HG02642 (cell line): Measurements from ENCODE around the gene ZBTB1.
"Not testable (repeated sequence)": the region's sequence is repeated elsewhere in the genome, so short reads cannot be mapped to it uniquely, and the experiment has no call there.

Experiments used
- ATAC-seq: cut with Tn5 transposase; IDR thresholded peaks from one replicate; pipeline ENCODE4 v1.9.1; 2021; ENCODE audit warnings: mild to moderate bottlenecking; ENCODE audit not compliant: unreplicated experiment, poor library complexity

Gene ZBTB1

DNA sequence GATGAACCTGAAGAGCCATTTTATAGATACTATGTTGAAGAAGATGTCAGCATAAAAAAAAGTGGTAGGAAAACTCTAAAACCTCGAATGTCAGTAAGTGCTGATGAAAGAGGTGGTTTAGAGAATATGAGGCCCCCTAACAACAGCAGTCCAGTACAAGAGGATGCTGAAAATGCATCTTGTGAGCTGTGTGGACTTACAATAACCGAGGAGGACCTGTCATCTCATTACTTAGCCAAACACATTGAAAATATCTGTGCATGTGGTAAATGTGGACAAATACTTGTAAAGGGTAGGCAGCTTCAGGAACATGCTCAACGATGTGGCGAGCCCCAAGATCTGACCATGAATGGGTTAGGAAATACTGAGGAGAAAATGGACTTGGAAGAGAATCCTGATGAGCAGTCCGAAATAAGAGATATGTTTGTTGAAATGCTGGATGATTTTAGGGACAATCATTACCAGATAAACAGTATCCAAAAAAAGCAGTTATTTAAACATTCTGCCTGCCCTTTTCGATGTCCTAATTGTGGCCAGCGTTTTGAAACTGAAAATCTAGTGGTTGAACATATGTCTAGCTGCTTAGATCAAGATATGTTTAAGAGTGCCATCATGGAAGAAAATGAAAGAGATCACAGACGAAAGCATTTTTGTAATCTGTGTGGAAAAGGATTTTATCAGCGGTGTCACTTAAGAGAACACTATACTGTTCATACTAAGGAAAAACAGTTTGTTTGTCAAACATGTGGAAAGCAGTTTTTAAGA, 18.2 kb downstream of the ZBTB1 start:
- ATAC-seq = no peak

- no peak for ATAC-seq
Observed at GRCh38 chr14:64525354-64525753, 20.8 kb downstream of the ZBTB1 start.

DNA sequence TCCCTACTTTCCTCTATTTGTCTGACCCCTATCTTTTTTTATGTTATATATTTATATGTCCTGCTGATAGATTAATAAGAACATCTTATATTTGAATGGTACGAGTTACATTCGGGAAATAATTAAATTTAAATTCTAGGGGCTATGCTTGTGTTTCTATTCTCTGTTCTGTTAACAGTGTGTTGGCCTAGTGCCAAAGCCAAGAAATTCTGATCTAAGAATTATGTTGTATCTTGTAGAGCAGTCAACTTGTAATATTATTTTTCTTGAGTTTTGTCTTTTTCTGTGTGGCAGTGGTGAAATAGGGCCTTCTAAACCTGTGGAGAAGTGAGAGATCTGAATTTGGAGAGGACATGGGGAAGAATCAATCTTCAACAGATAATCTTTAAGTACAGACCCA, 27.0 kb downstream of the ZBTB1 start:
- no peak for ATAC-seq

- ATAC-seq = no peak
Observed at GRCh38 chr14:64536488-64537245, 32.1 kb downstream of the ZBTB1 start.

DNA sequence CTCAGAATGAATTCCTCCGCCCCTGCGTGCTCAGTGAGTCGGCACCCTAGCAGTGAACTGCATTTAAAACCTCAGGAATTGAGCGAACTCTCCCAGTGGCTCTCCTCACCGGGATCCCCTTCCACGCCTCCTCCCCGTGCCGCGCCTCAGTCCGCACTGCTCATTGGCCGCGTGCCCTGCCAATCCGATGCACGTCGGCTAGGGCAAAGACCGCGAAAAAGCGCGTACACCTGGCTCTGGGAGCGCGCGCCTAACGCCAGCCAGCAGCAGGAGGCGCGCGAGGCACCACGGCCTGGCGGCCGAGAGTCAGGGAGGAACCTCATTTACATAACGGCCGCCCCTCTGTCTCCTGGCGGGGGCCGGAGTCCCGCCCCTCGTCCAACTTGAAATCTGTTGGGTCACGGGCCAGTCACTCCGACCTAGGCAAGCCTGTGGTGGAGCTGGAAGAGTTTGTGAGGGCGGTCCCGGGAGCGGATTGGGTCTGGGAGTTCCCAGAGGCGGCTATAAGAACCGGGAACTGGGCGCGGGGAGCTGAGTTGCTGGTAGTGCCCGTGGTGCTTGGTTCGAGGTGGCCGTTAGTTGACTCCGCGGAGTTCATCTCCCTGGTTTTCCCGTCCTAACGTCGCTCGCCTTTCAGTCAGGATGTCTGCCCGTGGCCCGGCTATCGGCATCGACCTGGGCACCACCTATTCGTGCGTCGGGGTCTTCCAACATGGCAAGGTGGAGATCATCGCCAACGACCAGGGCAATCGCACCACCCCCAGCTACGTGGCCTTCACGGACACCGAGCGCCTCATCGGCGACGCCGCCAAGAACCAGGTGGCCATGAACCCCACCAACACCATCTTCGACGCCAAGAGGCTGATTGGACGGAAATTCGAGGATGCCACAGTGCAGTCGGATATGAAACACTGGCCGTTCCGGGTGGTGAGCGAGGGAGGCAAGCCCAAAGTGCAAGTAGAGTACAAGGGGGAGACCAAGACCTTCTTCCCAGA, 35.9 kb downstream of the ZBTB1 start, which contains the start of gene HSPA2:
TSS of gene HSPA2 (plus strand) at position 534 of the 995 bp plus-strand sequence. CDS start at position 643, 109 bp downstream.
- ATAC-seq = peak; percentile 95

GRCh38 chr14:64541261-64541971, 36.8 kb downstream of the ZBTB1 start:
- no peak for ATAC-seq

DNA sequence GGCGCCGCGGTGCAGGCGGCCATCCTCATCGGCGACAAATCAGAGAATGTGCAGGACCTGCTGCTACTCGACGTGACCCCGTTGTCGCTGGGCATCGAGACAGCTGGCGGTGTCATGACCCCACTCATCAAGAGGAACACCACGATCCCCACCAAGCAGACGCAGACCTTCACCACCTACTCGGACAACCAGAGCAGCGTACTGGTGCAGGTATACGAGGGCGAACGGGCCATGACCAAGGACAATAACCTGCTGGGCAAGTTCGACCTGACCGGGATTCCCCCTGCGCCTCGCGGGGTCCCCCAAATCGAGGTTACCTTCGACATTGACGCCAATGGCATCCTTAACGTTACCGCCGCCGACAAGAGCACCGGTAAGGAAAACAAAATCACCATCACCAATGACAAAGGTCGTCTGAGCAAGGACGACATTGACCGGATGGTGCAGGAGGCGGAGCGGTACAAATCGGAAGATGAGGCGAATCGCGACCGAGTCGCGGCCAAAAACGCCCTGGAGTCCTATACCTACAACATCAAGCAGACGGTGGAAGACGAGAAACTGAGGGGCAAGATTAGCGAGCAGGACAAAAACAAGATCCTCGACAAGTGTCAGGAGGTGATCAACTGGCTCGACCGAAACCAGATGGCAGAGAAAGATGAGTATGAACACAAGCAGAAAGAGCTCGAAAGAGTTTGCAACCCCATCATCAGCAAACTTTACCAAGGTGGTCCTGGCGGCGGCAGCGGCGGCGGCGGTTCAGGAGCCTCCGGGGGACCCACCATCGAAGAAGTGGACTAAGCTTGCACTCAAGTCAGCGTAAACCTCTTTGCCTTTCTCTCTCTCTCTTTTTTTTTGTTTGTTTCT, 37.6 kb downstream of the ZBTB1 start:
- no peak for ATAC-seq

- no peak for ATAC-seq
Observed at GRCh38 chr14:64542836-64543201, 38.2 kb downstream of the ZBTB1 start.

DNA sequence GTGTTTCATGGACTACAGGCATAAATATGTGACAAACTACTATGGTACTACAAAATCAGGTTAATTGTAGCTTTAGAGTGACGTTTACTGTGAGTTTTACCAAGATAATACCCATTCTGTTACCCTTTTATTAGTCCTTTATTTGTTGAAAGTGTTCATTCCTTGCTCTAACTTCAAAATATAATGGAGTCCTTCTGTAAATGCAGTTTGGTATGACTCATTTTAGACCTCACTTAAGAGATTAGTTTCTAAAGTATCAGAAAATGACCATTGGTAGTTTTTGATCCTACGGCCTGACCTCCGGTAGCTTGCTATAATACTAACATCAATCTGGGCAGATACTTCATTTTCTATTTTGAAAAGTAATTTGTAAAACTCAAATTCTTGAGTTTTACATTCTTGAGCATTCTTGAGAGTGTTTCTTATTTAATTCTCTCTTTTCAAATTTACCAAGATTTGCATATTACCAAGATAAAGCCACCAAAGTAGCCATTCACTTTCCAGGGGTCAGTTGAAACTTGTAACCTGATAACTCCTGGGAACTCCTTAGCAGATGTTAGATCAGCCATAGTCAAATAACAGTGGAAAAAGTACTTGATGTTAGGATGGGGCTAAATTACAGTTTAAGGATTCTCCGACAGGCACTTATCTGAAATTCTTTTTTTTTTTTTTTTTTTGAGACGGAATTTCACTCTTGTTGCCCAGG, 40.2 kb downstream of the ZBTB1 start:
- no peak for ATAC-seq

DNA sequence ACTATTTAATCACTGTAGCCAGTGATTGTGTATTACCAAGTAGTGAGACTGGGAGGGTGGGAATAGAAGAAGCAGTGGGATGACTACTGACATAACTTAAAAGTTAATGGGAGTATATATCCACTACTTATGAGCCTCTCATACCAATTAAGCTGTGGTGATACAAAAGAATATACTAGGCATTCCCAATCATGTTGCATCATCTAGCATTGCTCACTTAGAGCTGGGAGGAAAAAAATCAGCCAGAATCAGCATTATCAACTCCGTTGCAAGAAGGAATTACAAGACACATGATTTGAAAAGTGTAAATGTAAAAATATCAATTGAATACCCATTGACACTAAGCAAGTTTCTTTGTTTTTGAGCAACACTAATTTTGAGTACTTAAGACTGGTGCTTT, 44.4 kb downstream of the ZBTB1 start:
- no peak for ATAC-seq

- peak; percentile 63 for ATAC-seq
Observed at GRCh38 chr14:64549791-64550620, 45.4 kb downstream of the ZBTB1 start, which contains the start of gene PPP1R36. Gene PPP1R36 (plus strand): TSS chr14:64549961. CDS start chr14:64549998, 37 bp downstream.

GRCh38 chr14:64550621-64551333, 46.2 kb downstream of the ZBTB1 start:
- ATAC-seq = no peak

DNA sequence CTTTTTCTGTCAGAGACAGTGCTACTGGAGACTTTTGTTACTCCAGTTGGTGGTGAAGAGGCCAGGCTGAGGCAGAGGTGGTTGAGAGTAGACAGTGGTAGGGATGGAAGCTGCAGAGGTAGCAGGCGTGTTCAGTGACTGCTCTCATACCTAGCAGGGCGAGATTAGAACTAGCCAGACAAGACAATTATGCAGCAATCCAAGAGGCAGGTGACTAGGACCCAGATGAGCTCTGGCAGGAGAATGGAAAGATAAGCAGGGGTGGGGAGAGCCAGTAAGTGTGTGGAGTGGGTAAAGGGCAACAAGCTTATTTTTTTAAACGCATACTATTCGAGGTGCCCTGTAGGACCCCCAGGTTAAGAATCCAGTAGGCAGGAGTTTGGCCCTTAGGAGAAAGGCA, 50.0 kb downstream of the ZBTB1 start:
- ATAC-seq = no peak

DNA sequence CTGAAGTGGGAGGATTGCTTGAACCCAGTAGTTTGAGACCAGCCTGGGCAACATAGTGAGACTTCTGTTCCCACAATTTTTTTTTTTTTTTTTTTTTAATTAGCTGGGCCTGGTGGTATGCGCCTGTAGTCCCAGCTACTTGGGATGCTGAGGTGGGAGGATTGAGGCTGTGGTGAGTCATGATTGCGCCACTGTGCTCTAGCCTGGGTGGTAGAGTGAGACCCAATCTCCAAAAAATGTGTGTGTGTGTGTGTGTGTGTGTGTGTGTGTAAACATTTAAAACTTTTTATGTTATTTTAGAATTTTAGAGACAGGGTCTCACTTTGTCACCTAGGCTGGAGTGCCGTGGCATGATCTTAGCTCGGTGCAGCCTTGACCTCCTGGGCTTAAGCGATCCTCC, 52.0 kb downstream of the ZBTB1 start:
- no peak for ATAC-seq

- ATAC-seq = not testable (repeated sequence)
Observed at GRCh38 chr14:64558216-64558615, 53.6 kb downstream of the ZBTB1 start.

- ATAC-seq = no peak
Observed at GRCh38 chr14:64561631-64562030, 57.1 kb downstream of the ZBTB1 start.

GRCh38 chr14:64562436-64562835, 57.9 kb downstream of the ZBTB1 start:
- ATAC-seq = no peak
